AG10803 (cell line): ENCODE measurements around the gene REM1.

ENCODE experiments used
- DNase-seq: peaks from one replicate; pipeline ENCODE4 v3.0.0; 2010; ENCODE audit warnings: low read depth
- H3K4me3 ChIP-seq: 2 replicates; pipeline ENCODE4 v1.5.1; 2011; ENCODE audit warnings: mild to moderate bottlenecking, low read length, control low read depth
- TF ChIP-seq, protein P1 (sequence below): conservative IDR thresholded peaks from 2 replicates; pipeline ENCODE4 v1.5.1; 2011; ENCODE audit warnings: mild to moderate bottlenecking, low read length, control low read depth, inconsistent platforms

The REM1 gene

DNA sequence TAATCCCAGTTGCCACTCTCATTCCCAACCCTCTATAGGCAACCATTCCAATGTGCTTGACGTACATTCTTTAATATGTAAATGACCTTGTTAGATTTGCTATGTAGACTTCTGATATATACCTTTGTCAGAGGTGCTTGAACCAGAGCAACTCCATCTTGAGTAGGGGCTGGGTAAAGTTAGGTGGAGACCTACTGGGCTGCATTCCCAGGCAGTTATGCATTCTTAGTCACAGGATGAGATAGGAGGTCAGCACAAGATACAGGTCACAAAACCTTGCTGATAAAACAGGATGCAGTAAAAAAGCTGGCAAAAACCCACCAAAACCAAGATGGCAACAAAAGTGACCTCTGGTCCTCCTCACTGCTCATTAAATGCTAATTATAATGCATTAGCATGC, 30.8 kb downstream of the REM1 start:
- DNase-seq: no peak
- no peak overlapping the region for H3K4me3 ChIP-seq
- TF ChIP-seq, protein P1, sequence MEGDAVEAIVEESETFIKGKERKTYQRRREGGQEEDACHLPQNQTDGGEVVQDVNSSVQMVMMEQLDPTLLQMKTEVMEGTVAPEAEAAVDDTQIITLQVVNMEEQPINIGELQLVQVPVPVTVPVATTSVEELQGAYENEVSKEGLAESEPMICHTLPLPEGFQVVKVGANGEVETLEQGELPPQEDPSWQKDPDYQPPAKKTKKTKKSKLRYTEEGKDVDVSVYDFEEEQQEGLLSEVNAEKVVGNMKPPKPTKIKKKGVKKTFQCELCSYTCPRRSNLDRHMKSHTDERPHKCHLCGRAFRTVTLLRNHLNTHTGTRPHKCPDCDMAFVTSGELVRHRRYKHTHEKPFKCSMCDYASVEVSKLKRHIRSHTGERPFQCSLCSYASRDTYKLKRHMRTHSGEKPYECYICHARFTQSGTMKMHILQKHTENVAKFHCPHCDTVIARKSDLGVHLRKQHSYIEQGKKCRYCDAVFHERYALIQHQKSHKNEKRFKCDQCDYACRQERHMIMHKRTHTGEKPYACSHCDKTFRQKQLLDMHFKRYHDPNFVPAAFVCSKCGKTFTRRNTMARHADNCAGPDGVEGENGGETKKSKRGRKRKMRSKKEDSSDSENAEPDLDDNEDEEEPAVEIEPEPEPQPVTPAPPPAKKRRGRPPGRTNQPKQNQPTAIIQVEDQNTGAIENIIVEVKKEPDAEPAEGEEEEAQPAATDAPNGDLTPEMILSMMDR: no peak

DNA sequence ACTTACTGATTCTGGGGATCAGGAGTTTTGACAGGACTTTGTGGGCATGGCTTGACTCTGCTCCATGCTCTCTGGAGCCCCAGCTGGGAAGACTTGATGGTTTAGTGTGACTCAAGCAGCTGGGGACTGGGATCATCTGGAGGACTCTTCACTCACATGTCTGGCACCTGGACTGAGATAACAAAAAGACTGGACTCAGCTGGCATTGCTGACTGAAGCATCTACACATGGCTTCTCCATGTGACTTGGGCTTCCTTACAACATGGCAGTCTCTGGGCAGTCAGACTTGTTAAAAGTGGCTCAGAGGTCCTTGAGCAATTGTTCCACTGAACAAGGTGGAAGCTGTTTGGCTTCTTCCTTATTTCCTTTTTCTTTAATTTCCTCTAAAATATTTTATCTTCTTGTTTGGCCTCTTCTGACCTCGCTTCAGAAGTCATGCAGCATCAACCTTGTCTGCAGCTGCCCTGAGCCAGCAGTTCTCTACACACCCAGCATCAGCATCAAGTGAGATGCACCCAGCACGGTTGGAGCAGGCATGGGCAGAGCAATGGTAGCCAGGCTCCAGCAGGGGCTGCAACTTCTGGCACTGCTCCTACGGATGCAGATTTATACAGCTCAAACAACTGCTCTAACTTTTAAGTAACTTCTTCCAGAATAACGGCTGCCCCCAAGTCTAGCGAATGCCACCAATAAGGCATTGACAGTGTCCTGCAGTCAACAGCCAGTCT, 33.6 kb downstream of the REM1 start:
- TF ChIP-seq, protein P1: no peak
- no peak for DNase-seq
- H3K4me3 ChIP-seq: no peak overlapping the region

DNA sequence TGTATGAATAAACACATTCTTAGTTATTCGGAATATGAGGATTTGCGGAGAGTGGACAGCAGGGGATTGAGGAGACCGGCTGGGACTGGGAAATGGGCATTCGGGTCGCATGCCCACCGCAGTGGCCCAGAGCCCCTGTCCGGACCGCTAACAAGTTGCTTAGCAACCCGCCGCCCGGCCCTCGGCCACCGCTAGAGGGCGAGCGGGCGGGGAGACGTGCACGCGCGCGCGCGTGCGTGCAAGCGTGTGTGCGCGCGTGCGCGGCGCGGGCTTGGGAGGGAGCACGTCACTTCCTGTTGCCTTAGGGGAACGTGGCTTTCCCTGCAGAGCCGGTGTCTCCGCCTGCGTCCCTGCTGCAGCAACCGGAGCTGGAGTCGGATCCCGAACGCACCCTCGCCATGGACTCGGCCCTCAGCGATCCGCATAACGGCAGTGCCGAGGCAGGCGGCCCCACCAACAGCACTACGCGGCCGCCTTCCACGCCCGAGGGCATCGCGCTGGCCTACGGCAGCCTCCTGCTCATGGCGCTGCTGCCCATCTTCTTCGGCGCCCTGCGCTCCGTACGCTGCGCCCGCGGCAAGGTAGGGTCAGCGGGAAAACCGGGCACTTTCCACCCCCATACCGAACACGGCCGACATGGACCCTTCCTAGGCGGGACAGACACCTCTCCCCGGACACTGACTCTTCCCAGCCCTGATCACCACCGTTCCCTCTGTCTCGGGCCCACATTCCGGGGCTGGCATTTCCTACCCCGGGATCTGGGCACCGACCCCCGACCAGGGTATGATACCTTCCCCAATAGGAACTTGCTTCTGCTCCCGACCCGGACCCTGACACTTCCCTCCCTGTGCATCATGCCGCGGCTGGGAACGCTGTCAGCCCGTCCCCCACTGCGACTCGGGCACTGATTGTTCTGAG, 39.3 kb downstream of the REM1 start, which contains the start of gene HM13:
HM13 (plus strand) TSS at position 289 of the 918 bp plus-strand sequence; CDS start at position 399, 110 bp downstream.
- peak; percentile 93 for DNase-seq
- peak within 1 kb of the TSS; percentile 96 for H3K4me3 ChIP-seq
- TF ChIP-seq, protein P1: peak; percentile 44

DNA sequence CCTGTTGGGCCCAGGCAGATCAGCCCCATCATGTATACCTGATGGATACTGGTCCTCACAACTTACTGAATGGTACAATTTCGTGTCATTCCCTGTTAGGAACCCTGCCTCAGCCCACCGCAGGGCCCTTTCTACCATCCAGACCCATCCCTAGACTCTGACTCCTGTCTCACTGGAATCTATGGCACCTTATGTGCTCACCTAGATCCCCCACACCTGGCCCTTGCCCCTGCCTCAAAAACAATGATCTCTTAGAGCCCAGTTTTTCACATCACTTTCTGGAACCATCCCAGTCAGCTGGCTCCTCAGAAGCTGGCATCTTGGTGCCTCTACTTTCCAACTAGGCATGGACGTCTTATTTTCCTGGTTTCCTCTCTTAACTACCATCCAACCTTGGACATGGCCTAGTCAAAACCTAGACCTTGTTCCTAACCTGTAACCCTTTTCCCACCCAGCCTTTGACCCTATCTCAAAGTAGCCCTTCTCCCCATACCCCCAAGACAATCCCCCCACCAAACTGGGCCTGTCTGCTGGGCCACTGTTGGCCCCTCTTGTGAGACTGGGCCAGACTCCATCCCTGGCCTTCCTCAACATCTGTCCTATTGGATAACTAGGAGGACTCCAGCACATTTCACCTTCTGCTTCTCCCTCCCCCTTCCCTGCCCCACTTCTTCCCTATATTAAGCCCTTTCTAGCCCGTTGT, 40.1 kb downstream of the REM1 start:
- H3K4me3 ChIP-seq: peak overlapping the region; percentile 96
- no peak for DNase-seq
- TF ChIP-seq, protein P1: no peak

DNA sequence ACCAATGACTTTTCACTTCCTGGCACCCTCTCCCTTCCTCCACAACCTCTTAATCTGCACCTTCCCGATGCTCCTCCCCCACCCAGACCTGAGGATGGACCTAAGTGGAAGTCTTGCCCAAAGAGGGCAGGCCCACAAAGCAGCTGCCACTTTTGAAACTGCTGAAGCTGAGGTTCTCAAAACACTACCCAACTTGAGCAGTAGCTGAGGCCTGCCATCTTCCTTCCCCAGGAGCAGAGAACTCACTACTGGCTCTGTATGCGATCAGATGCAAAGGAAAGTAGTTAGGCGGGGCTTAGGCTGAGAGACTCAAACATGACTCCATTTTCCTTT, 40.7 kb downstream of the REM1 start:
- peak overlapping the region; percentile 96 for H3K4me3 ChIP-seq
- TF ChIP-seq, protein P1: no peak

DNA sequence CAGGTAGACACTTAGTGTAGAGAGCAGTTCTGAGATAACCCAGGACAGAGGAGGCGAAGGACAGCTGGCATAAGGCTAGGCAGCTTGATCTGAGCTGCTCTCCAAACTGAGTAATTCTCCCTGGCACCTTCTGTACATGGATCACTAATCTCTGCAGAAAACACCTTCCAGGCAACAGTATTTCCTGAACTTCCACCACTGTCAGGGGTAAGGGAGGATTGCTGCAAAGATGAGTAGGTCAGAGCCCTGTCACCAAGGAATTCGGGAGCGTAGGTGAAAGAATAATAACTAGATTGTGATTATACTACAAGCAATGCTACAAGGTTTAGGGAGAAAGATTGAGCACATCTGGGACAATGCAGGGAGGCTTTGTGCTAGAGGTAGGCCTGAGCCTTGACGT, 41.1 kb downstream of the REM1 start:
- peak overlapping the region; percentile 96 for H3K4me3 ChIP-seq
- TF ChIP-seq, protein P1: no peak
- DNase-seq: no peak

More for the DNA sequence above, 40.7 kb downstream of the REM1 start:
- DNase-seq: no peak
